Right atrium auricular region (tissue), 2 donors: ENCODE data around the gene CLEC10A. TPM values are rescaled to one million over a fixed set of nuclear protein-coding genes. Genes with fewer than 3 reads are reported as not detected.
"Not testable (repeated sequence)": the region's sequence is repeated elsewhere in the genome, so short reads cannot be mapped to it uniquely, and the experiment has no call there.

Experiments used
- DNase-seq: peaks from one replicate; pipeline ENCODE4 v3.0.0-alpha.2; 2019; ENCODE audit warnings: low spot score
- H3K27ac ChIP-seq, 2 donors: fragments of 200-600 bp; sonication (generic); 1 replicate in 1 of 2; 2 replicates in 1 of 2; pipeline ENCODE4 v1.5.1; 2016 to 2019
- H3K27me3 ChIP-seq, 2 donors: fragments of 200-600 bp; sonication (generic); one replicate each; pipeline versions ENCODE4 v1.5.1 to v1.6.0; 2017 to 2019
- H3K36me3 ChIP-seq: fragments of 200-600 bp; sonication (generic); one replicate; pipeline ENCODE4 v1.5.1; 2016
- H3K4me1 ChIP-seq, 2 donors: fragments of 200-600 bp; sonication (generic); one replicate each; pipeline versions ENCODE4 v1.5.1 to v1.6.0; 2017 to 2019
- H3K4me3 ChIP-seq, 2 donors: fragments of 200-600 bp; sonication (generic); 1 replicate in 1 of 2; 2 replicates in 1 of 2; pipeline ENCODE4 v1.5.1; 2017 to 2019; ENCODE audit warnings: mild to moderate bottlenecking in 1 of 2, moderate library complexity in 1 of 2
- H3K9me3 ChIP-seq, 2 donors: fragments of 200-600 bp; sonication (generic); one replicate each; pipeline ENCODE4 v1.5.1; 2019
- CTCF ChIP-seq, 2 donors: fragments of 200-600 bp; sonication (generic); IDR thresholded peaks; one replicate each; pipeline ENCODE4 v1.5.1; 2019; ENCODE audit warnings: antibody characterized with exemption in 2 of 2
- total RNA-seq, 2 donors: library from RNA; depleted of rRNA; stranded (reverse); fragments of >200 nt; gene quantifications; one replicate each; pipeline ENCODE4 v1.1.0, GENCODE V29; 2016

Gene CLEC10A
- total RNA-seq, 2 donors from 2014 or later: 1.4 to 3.6 TPM

- Histone ChIP-seq H3K27me3 (no peaks in the 10 kb centered on the region), H3K4me3 (no peak overlapping the region), H3K27ac (no peak overlapping the region), H3K9me3 (no peaks in the 10 kb centered on the region), H3K36me3 (no peaks in the 10 kb centered on the region), H3K4me1 (no peaks in the 10 kb centered on the region)
- no peak for DNase-seq
- no peak for TF ChIP-seq CTCF (IDR thresholded peaks at IDR 0.05)
Measured at GRCh38 chr17:7102421-7102820, 22.4 kb upstream of the CLEC10A start.

- Histone ChIP-seq H3K36me3 (no peaks in the 10 kb centered on the region), H3K27me3 (no peaks in the 10 kb centered on the region), H3K4me1 (no peaks in the 10 kb centered on the region), H3K9me3 (no peaks in the 10 kb centered on the region), H3K27ac (no peak overlapping the region), H3K4me3 (no peak overlapping the region)
- TF ChIP-seq CTCF (IDR thresholded peaks at IDR 0.05): no peak
- no peak for DNase-seq
Measured at GRCh38 chr17:7101531-7101930, 21.5 kb upstream of the CLEC10A start.

GRCh38 chr17:7100641-7101379 lies 20.8 kb upstream of the CLEC10A start:
- H3K27ac ChIP-seq, DNase-seq, H3K9me3 ChIP-seq, H3K4me1 ChIP-seq, H3K27me3 ChIP-seq, H3K36me3 ChIP-seq, H3K4me3 ChIP-seq: not testable (repeated sequence)

- no peaks in the 10 kb centered on the region for H3K36me3 ChIP-seq
- no peaks in the 10 kb centered on the region for H3K9me3 ChIP-seq
- H3K4me1 ChIP-seq: no peaks in the 10 kb centered on the region
- no peak for TF ChIP-seq CTCF (IDR thresholded peaks at IDR 0.05)
- no peak overlapping the region for H3K27ac ChIP-seq
- H3K27me3 ChIP-seq: no peaks in the 10 kb centered on the region
- DNase-seq: no peak
- H3K4me3 ChIP-seq: no peak overlapping the region
Measured at GRCh38 chr17:7098802-7099459, 18.9 kb upstream of the CLEC10A start.

GRCh38 chr17:7097940-7098339 lies 17.9 kb upstream of the CLEC10A start:
- no peak overlapping the region for H3K27ac ChIP-seq
- H3K4me3 ChIP-seq: no peak overlapping the region
- no peaks in the 10 kb centered on the region for H3K27me3 ChIP-seq
- no peaks in the 10 kb centered on the region for H3K9me3 ChIP-seq
- DNase-seq: no peak
- no peaks in the 10 kb centered on the region for H3K4me1 ChIP-seq
- no peak for TF ChIP-seq CTCF (IDR thresholded peaks at IDR 0.05)
- no peaks in the 10 kb centered on the region for H3K36me3 ChIP-seq

- no peaks in the 10 kb centered on the region for H3K27me3 ChIP-seq
- no peak for DNase-seq
- no peak for TF ChIP-seq CTCF (IDR thresholded peaks at IDR 0.05)
- H3K9me3 ChIP-seq: no peaks in the 10 kb centered on the region
- no peaks in the 10 kb centered on the region for H3K36me3 ChIP-seq
- no peak overlapping the region for H3K27ac ChIP-seq
- no peaks in the 10 kb centered on the region for H3K4me1 ChIP-seq
- H3K4me3 ChIP-seq: no peak overlapping the region
Measured at GRCh38 chr17:7095625-7096024, 15.6 kb upstream of the CLEC10A start.
